Muscle of leg (tissue), 11 donors: ENCODE results near the gene KDM4E. TPM values are rescaled to one million over a fixed set of nuclear protein-coding genes. Genes with fewer than 3 reads are reported as not detected.
"Not testable (repeated sequence)": the region's sequence is repeated elsewhere in the genome, so short reads cannot be mapped to it uniquely, and the experiment has no call there.

Experiments used
- DNase-seq: peaks from one replicate; pipeline ENCODE4 v3.0.0; 2013
- H3K27ac ChIP-seq: one replicate; pipeline ENCODE4 v1.5.1; 2013; ENCODE audit warnings: mild to moderate bottlenecking, low read length, control low read depth
- H3K27me3 ChIP-seq: one replicate; pipeline ENCODE4 v1.6.1; 2013; ENCODE audit warnings: low read length; ENCODE audit not compliant: control insufficient read depth, insufficient read depth
- H3K36me3 ChIP-seq: one replicate; pipeline ENCODE4 v1.6.1; 2013; ENCODE audit warnings: low read length; ENCODE audit not compliant: control insufficient read depth, insufficient read depth
- H3K4me1 ChIP-seq: one replicate; pipeline ENCODE4 v1.6.1; 2013; ENCODE audit warnings: low read length; ENCODE audit not compliant: control insufficient read depth, insufficient read depth
- H3K4me3 ChIP-seq: one replicate; pipeline ENCODE4 v1.5.1; 2013; ENCODE audit warnings: low read length, control low read depth
- H3K9me3 ChIP-seq: replicated peaks from 2 replicates; pipeline ENCODE4 v1.6.1; 2013; ENCODE audit warnings: low read depth, low read length; ENCODE audit not compliant: control insufficient read depth
- WGBS: methylation state at CpG from one replicate; pipeline ENCODE4 v1.1.5; 2013; ENCODE audit warnings: missing lambda C conversion rate; ENCODE audit not compliant: insufficient coverage; 5-methylcytosine and 5-hydroxymethylcytosine counted together
- polyA plus RNA-seq, 8 donors: library from polyadenylated mRNA; unstranded; fragments of 120-200 nt; gene quantifications; one replicate each; pipeline versions ENCODE4 v1.2.1 to v1.2.3, GENCODE V29; 2013; ENCODE audit warnings: inconsistent platforms in 1 of 8, low replicate concordance in 1 of 8; ENCODE audit not compliant: insufficient read length in 8 of 8, insufficient read depth in 1 of 8
- total RNA-seq: library from RNA; stranded (reverse); fragments of 120-200 nt; gene quantifications from one replicate; pipeline ENCODE4 v1.2.4, GENCODE V29; 2013

KDM4E gene
- total and polyA plus RNA-seq, 9 donors = 0.07 to 0.25 (median 0.11) TPM; not detected in 1

GRCh38 chr11:95044010-95044409, 19.0 kb downstream of the KDM4E start:
- peaks cover 15% of the 10 kb centered on the region for H3K27me3 ChIP-seq
- 65% methylated on average over 2 of the region's 4 CpGs for WGBS
- no peak overlapping the region for H3K4me3 ChIP-seq
- H3K27ac ChIP-seq = no peak overlapping the region
- no peaks in the 10 kb centered on the region for H3K9me3 ChIP-seq
- no peaks in the 10 kb centered on the region for H3K4me1 ChIP-seq
- H3K36me3 ChIP-seq = no peaks in the 10 kb centered on the region
- no peak for DNase-seq

GRCh38 chr11:95045812-95046211, 20.8 kb downstream of the KDM4E start:
- Histone ChIP-seq H3K9me3 (no peaks in the 10 kb centered on the region), H3K4me3 (no peak overlapping the region), H3K4me1 (no peaks in the 10 kb centered on the region), H3K27ac (no peak overlapping the region), H3K36me3 (no peaks in the 10 kb centered on the region), H3K27me3 (peaks cover 15% of the 10 kb centered on the region)
- no peak for DNase-seq

GRCh38 chr11:95049122-95049521, 24.1 kb downstream of the KDM4E start, which contains the start of gene KDM4F:
TSS of gene KDM4F (plus strand) at chr11:95049422.
- WGBS = no CpG with 5 or more reads among the region's 3 CpGs
- H3K4me3 ChIP-seq = not testable (repeated sequence)

GRCh38 chr11:95050595-95051202, 25.6 kb downstream of the KDM4E start:
- Histone ChIP-seq H3K4me1 (no peaks in the 10 kb centered on the region), H3K4me3 (no peak overlapping the region), H3K27me3 (peaks cover 5% of the 10 kb centered on the region), H3K9me3 (no peaks in the 10 kb centered on the region), H3K27ac (no peak overlapping the region), H3K36me3 (no peaks in the 10 kb centered on the region)
- 91% methylated on average over 22 of the region's 22 CpGs for WGBS
- DNase-seq = no peak

More at GRCh38 chr11:95049122-95049521, 24.1 kb downstream of the KDM4E start, which contains the start of gene KDM4F:
- DNase-seq, H3K27me3 ChIP-seq, H3K27ac ChIP-seq, H3K9me3 ChIP-seq, H3K4me1 ChIP-seq, H3K36me3 ChIP-seq: not testable (repeated sequence)

- WGBS = 60% methylated on average over 1 of the region's 2 CpGs
- no peaks in the 10 kb centered on the region for H3K4me1 ChIP-seq
- H3K36me3 ChIP-seq = no peaks in the 10 kb centered on the region
- H3K9me3 ChIP-seq = no peaks in the 10 kb centered on the region
- H3K27me3 ChIP-seq = peaks cover 5% of the 10 kb centered on the region
- no peak overlapping the region for H3K4me3 ChIP-seq
- no peak for DNase-seq
- H3K27ac ChIP-seq = no peak overlapping the region
Observed at GRCh38 chr11:95054356-95054755, 29.3 kb downstream of the KDM4E start.

GRCh38 chr11:95055283-95055897, 30.3 kb downstream of the KDM4E start:
- no peak overlapping the region for H3K27ac ChIP-seq
- 0% methylated on average over 1 of the region's 2 CpGs for WGBS
- H3K4me3 ChIP-seq = no peak overlapping the region
- H3K36me3 ChIP-seq = no peaks in the 10 kb centered on the region
- no peak for DNase-seq
- H3K4me1 ChIP-seq = no peaks in the 10 kb centered on the region
- no peaks in the 10 kb centered on the region for H3K9me3 ChIP-seq
- H3K27me3 ChIP-seq = peaks cover 5% of the 10 kb centered on the region

- Histone ChIP-seq H3K27ac (no peak overlapping the region), H3K36me3 (no peaks in the 10 kb centered on the region), H3K4me3 (no peak overlapping the region), H3K9me3 (no peaks in the 10 kb centered on the region), H3K27me3 (peaks cover 5% of the 10 kb centered on the region), H3K4me1 (no peaks in the 10 kb centered on the region)
- WGBS = 87% methylated on average over 6 of the region's 8 CpGs
- no peak for DNase-seq
Observed at GRCh38 chr11:95057959-95058358, 32.9 kb downstream of the KDM4E start.

GRCh38 chr11:95058621-95059020, 33.6 kb downstream of the KDM4E start:
- WGBS = 80% methylated on average over 1 of the region's 1 CpG
- DNase-seq = no peak
- H3K4me3 ChIP-seq = no peak overlapping the region

GRCh38 chr11:95059046-95059445, 34.0 kb downstream of the KDM4E start:
- 85% methylated on average over 3 of the region's 6 CpGs for WGBS
- no peaks in the 10 kb centered on the region for H3K36me3 ChIP-seq
- H3K4me3 ChIP-seq = no peak overlapping the region
- H3K4me1 ChIP-seq = no peaks in the 10 kb centered on the region
- H3K9me3 ChIP-seq = no peaks in the 10 kb centered on the region
- no peak for DNase-seq
- no peak overlapping the region for H3K27ac ChIP-seq
- H3K27me3 ChIP-seq = peaks cover 3% of the 10 kb centered on the region

More at GRCh38 chr11:95058621-95059020, 33.6 kb downstream of the KDM4E start:
- Histone ChIP-seq H3K9me3 (no peaks in the 10 kb centered on the region), H3K4me1 (no peaks in the 10 kb centered on the region), H3K27me3 (peaks cover 5% of the 10 kb centered on the region), H3K27ac (no peak overlapping the region), H3K36me3 (no peaks in the 10 kb centered on the region)

- H3K4me1 ChIP-seq = no peaks in the 10 kb centered on the region
Observed at GRCh38 chr11:95065336-95065735, 40.3 kb downstream of the KDM4E start.

More at GRCh38 chr11:95065336-95065735, 40.3 kb downstream of the KDM4E start:
- no peaks in the 10 kb centered on the region for H3K9me3 ChIP-seq
- H3K27me3 ChIP-seq = no peaks in the 10 kb centered on the region
- H3K36me3 ChIP-seq = peaks cover under 1% of the 10 kb centered on the region
- H3K27ac ChIP-seq = no peak overlapping the region
- no peak for DNase-seq
- WGBS = no CpG with 5 or more reads among the region's 1 CpG
- no peak overlapping the region for H3K4me3 ChIP-seq
